GM13977 (cell line): Measurements from ENCODE around the gene KCTD21.

Source experiments
- DNase-seq: peaks from one replicate; pipeline ENCODE4 v3.0.0; 2012; ENCODE audit warnings: low spot score
- CTCF ChIP-seq: IDR thresholded peaks from 2 replicates; pipeline ENCODE4 v1.5.1; 2012; ENCODE audit warnings: mild to moderate bottlenecking, control low read depth; ENCODE audit not compliant: insufficient read depth; ENCODE audit errors: extremely low read depth, missing control alignments
- in situ Hi-C: fragments of 300-500 bp; cut with MboI; formaldehyde crosslinking; loops from one replicate; pipeline ENCODE4 v1.12.0; 2022; ENCODE audit warnings: low sequenced_read_pairs, low pct_unique_long_range_greater_than_20kb, mixed read lengths, inconsistent platforms; ENCODE audit not compliant: unreplicated experiment

The KCTD21 gene

GRCh38 chr11:78171951-78172350 lies 16.5 kb downstream of the KCTD21 start:
- DNase-seq: no peak
- no peak for TF ChIP-seq CTCF
- in situ Hi-C loops: no loop called here

GRCh38 chr11:78170874-78171549 lies 17.4 kb downstream of the KCTD21 start:
- in situ Hi-C loops: no loop called here
- TF ChIP-seq CTCF: no peak

GRCh38 chr11:78170413-78170812 lies 18.0 kb downstream of the KCTD21 start:
- no peak for DNase-seq
- TF ChIP-seq CTCF: no peak
- in situ Hi-C loops: no loop called here

More at GRCh38 chr11:78170874-78171549, 17.4 kb downstream of the KCTD21 start:
- no peak for DNase-seq

- no peak for DNase-seq
- in situ Hi-C loops: no loop called here
- TF ChIP-seq CTCF: no peak
These were observed 19.6 kb downstream of the KCTD21 start for GRCh38 chr11:78168539-78169477.

GRCh38 chr11:78166855-78167469 lies 21.5 kb downstream of the KCTD21 start:
- no peak for DNase-seq
- no peak for TF ChIP-seq CTCF
- in situ Hi-C loops: no loop called here

GRCh38 chr11:78164471-78164870 lies 24.0 kb downstream of the KCTD21 start:
- in situ Hi-C loops: no loop called here
- TF ChIP-seq CTCF: no peak
- DNase-seq: no peak
